GM11168 (cell line): ENCODE results near the gene FSCN2.

ENCODE experiments used
- in situ Hi-C: fragments of 300-500 bp; cut with MboI; formaldehyde crosslinking; loops from one replicate; pipeline ENCODE4 v1.12.0; 2022; ENCODE audit warnings: low sequenced_read_pairs; ENCODE audit not compliant: unreplicated experiment

Gene FSCN2

DNA sequence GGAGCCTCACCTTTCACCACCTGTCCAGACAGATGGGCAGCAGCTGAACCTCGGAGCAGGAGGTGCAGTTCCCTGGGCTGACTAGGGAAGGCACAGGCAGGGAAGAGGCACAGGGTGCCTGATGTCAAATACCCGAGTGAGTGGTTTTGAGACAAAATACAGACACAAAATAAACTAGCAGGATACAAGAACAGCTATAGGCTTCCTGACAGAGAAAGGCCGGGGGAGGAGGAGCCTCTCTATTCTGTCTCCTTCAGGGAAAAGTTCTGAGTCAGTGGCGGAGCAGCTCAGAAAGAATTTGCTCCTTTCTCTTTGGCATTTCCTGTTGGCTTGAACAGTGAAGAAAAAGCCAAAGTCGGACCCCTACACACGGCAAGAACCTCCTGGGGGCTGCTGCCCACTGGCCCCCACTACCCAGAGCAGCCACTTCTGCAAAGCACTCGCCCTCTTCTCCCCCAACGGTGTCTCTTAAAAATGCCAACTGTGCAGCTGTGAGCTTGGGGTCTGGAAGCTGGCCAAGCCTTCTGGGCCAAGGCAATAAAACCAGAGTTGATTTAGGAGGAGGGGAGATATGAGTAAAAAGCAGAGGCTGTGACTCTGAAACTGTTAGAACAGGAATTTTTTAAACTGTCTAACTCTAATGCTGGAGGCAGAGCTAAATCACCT is 38.4 kb downstream of the FSCN2 start:
- in situ Hi-C loops = no loop called here

GRCh38 chr17:81567191-81567590 is 39.0 kb downstream of the FSCN2 start:
- in situ Hi-C loops = no loop called here

- in situ Hi-C loops = no loop called here
Observed at GRCh38 chr17:81568416-81568815, 40.2 kb downstream of the FSCN2 start.

GRCh38 chr17:81569986-81570514 is 41.9 kb downstream of the FSCN2 start:
- in situ Hi-C loops = no loop called here

DNA sequence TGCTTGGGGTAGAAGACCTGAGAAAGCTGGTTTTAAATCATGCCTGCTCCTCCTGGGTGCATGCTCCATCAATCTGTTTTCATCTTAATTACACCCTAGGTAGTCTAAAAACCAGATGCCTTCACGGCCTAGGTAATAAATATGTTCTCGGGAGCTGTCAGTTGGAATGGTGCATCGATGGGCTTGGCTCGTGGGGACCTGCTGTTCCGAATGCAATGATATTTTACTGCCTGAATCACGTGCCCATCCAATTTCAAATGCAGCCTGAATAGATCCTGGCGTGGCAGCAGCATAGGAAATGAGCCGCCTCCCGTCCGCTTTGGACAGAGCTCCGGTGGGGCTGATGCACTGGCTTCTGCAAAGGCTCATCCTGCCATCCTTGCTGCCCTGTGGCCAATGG is 42.8 kb downstream of the FSCN2 start:
- in situ Hi-C loops = no loop called here

DNA sequence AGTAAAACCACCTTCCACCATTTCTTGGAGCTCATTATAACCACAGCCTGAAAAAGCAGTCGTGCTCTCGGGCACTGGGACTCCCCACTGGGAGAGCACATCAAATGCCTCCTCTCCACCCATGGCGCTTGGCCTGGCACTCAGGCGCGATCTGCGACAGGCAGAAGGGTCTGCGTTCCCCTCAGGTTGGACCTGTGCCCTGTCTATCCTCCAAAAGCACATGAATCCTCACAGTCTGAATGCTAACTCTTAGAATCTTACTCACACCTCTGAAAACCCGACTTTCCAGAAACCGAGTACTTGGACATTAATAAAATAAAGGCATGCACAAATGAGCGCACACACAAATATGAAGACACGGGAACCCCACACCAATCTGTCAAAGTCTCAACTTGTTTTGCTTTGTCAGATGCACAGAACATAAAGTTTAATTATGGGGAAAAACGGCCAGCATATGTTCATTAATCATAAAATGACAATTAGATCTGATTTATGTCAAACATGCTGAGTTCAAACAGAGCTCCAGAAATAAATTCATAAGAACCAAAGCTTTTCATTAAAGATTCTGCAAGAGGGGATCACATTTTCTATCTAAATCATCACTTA is 44.5 kb downstream of the FSCN2 start:
- in situ Hi-C loops = no loop called here

DNA sequence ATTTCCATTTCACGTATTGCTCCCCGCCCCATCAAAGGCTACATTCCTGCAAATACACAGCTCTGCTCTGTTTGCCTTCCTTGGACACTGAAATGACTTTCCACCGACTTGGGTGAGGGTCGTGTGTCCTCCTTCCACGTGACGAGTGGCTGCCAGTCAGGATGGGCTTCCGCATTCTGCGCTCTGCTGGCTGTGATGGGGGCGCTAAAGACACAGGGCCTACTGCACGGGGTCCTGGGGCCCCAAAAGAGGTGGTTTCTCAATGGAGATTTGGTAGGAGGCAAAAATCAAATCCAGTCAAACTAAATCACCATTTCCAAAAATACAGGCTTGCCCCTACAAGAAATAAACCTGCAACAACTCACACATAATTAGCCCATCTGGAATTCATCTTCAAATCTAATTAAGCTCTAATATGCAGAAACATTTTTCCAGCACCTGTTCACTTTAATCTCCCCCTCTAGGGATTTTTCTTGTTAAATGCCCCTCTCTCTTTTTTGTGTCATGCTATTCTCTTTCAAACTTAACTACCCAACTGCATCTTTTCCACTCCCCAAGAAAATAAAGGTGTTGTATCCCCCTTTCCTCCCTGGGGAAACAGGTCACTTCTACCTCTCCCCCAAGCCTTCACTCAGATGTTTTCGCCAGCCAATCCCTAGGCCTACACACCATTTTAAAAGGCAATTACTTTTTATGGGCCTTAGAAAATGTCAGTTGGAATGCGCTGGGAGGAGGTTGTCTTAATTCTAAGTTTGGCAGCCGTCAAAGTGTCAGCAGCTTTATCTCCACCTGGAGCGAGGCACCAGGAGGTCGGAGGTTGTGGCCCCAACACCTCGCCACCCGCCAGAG is 45.8 kb downstream of the FSCN2 start:
- in situ Hi-C loops = no loop called here

DNA sequence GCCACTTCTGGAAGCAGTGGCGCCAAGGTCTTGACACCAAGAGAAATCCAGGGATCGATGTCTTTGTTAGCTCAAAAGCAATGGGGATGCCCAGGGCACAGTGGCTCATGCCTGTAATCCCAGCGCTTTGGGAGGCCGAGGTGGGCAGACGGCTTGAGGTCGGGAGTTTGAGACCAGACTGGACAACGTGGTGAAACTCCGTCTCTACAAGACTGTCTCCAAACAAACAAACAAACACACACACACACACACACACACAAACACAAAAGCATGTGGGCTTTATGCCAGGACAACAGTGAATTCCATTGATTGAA is 46.4 kb downstream of the FSCN2 start:
- in situ Hi-C loops = no loop called here

GRCh38 chr17:81575836-81576235 is 47.7 kb downstream of the FSCN2 start:
- in situ Hi-C loops = no loop called here

DNA sequence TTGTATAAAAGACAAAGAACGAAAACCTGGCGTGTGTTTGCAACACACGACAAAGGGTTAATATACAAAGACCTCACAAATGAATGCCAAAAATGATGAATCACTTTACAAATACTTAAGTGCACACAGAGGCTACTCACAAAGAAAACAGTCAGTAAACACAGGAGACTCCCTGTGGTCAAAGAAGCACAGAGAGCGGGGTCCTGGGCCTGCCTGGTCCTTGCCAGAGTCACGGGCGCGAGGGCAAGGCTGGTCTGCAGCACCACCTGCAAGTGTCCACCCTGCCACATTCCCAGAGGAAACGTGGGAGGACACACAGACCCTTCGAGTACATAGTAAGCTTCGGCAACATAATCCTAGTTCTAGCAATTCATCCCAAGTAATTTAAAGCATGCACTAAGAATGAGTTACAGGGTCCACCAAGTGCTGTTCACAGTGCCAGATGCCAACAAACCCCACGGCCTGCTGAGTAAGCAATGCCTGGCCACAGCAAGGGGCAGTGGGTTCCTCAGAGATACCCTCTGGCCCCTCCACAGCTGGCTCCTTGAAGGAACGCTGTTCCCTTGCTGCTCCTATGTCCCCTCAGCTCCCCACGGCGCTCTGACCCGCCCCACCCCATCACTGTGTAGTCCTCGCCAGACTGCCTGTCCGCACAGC is 48.6 kb downstream of the FSCN2 start:
- in situ Hi-C loops = no loop called here

GRCh38 chr17:81577278-81578000 is 49.3 kb downstream of the FSCN2 start:
- in situ Hi-C loops = no loop called here

GRCh38 chr17:81578038-81578441 is 49.9 kb downstream of the FSCN2 start:
- in situ Hi-C loops = no loop called here

DNA sequence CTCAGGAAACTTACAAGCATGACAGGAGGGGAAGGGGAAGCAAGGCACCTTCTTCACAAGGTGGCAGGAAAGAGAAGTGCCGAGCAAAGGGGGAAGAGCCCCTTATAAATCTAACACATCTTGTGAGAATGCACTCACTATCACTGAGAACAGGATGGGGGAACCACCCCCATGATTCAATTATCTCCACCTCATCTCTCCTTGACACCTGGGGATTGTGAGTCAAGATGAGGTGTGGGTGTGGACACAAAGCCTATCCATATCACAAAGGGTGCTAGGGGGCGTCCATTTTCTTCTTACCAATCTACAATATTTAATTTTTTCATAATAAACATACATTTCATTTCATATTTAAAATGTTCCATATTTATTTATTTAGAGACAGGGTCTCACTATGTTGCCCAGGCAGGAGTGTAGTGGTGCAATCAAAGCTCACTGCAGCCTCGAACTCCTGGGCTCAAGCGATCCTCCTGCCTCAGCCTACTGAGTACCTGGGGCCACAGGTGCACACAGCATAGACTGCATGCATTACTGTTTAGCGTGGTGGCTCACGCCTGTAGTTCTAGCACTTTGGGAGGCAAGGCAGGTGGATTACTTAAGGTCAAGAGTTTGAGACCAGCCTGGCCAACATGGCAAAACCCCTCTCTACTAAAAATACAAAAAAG is 50.5 kb downstream of the FSCN2 start:
- in situ Hi-C loops = no loop called here

GRCh38 chr17:81579298-81579697 is 51.1 kb downstream of the FSCN2 start:
- in situ Hi-C loops = no loop called here

DNA sequence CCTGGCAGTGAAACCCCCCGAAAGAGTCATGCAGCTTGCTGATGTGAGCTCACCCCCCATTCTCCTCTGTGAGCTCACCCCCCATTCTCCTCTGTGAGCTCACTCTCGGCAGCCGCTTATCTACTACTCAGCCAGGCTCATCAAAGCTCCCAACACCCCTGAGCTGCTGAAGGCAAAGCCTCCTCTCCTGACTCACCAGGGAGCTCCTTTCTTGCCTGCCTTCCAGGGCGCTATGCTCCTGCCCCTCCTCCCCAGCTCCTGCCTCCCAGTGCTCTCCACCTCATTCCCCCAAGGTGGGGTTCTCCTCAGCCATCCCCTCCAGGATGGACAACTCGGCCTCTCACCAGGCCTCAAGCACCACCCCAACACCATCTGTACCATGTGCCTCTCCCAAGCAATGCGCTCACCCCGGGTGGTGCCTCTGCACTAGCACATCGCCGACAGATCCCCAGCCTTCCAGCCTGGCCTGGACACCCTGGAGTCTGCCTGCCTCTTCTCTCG is 51.7 kb downstream of the FSCN2 start:
- in situ Hi-C loops = no loop called here

DNA sequence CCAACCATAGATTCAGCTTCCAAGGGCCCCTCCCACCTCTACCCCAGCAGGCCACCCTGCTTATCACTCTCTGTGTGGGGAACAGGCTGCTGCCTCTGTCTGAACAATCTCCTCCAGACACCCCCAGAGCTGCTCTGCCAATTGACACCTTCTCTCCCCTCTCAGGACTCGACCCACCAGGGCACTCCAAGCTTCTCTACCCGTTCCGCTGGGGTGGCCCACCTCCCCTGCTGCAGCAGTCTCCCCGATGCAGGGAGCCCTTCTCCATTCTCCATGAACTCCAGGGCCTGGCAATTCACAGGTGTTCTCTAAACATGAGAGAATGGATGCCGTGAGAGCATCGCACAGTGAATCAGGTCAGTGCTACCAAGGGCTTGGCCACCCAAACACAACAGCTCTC is 52.3 kb downstream of the FSCN2 start:
- in situ Hi-C loops = no loop called here

DNA sequence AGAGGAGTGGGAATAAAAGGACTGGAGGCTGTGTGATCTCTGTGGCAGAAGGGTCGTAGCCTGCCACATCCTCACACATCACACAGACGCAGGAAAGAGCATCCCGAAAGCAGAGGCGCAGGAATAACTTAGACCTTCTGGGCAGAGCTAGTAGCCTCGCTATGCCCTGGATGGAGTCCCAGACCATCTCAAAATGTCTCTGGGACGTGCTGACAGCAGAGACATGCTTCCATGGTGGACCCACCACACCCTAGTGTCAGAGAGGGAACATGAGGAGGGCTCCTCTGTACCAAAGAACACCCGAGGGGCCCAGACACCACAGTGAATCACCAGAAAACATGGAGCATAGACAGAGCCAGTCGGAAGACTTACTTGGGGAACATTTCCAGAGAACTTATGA is 53.6 kb downstream of the FSCN2 start:
- in situ Hi-C loops = no loop called here

DNA sequence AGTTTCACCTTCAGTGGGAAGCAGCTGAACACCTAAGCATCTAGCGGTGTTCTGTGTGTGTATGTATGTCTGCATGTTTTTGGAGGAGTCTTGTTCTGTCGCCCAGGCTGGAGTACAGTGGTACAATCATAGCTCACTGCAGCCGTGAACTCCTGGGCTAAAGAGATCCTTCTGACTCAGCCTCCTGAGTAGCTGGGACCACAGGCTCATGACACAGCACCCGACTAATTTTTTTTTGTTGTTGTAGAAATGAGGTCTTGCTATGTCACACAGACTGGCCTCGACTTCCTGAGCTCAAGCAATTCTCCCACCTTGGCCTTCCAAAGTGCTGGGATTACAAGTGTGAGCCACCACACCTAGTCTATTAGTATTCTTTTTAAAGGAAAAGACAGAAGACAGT is 54.2 kb downstream of the FSCN2 start:
- in situ Hi-C loops = no loop called here

DNA sequence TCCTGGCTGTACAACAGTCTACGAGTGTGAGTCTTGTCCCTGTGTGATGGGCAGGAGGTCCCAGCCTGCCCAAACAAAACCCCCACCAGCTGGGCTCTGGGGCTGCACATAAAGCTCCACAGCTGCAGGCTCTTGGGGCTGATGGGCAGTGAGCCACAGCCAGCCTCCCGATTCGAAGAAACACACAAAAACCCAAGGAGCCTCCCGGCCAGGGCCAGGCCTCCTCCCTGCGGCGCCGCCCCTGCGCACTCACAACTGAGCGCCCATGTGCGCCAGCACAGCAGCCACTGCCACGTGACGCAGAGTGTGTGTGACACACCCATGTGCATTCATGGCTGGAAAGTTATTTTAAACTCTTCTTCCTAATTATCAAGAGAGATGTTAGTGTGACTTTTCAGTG is 54.6 kb downstream of the FSCN2 start:
- in situ Hi-C loops = no loop called here
